ENCODE data around the gene CFB. TPM values are rescaled to one million over a fixed set of nuclear protein-coding genes. Genes with fewer than 3 reads are reported as not detected.

The CFB gene
- total and polyA plus RNA-seq, 2 of the 13 experiments (the other 11 are each of a cell fraction or from before 2014, with no cell fraction given), result 171 to 513 TPM

GRCh38 chr6:31927242-31927862 lies 18.5 kb upstream of the CFB start, which contains the start of gene C2 (continued):
- TF ChIP-seq PAX8 (CRISPR knock-in tag; IDR thresholded peaks at IDR 0.05; ENCODE audit: borderline replicate concordance), result no peak
- peak; percentile 84 for TF ChIP-seq RARA (CRISPR knock-in tag; IDR thresholded peaks at IDR 0.05)
- no peak for TF ChIP-seq MAFG (CRISPR knock-in tag; IDR thresholded peaks at IDR 0.05)
- no peak for TF ChIP-seq HNRNPL (IDR thresholded peaks at IDR 0.05; ENCODE audit: low read depth, low read length)
- peak; percentile 92; the same call in 1 of the 2 replicates for TF ChIP-seq ARID2 (CRISPR knock-in tag; IDR thresholded peaks at IDR 0.05; ENCODE audit: borderline replicate concordance)
- TF ChIP-seq DMTF1 (CRISPR knock-in tag; IDR thresholded peaks at IDR 0.05), result no peak
- no peak for TF ChIP-seq ZNF496 (CRISPR knock-in tag; IDR thresholded peaks at IDR 0.05; ENCODE audit: insufficient replicate concordance)
- no peak for TF ChIP-seq NFE2 (CRISPR knock-in tag; IDR thresholded peaks at IDR 0.05)
- no peak for TF ChIP-seq PAWR (CRISPR knock-in tag; IDR thresholded peaks at IDR 0.05; ENCODE audit: borderline replicate concordance)
- no peak for TF ChIP-seq PTBP1 (IDR thresholded peaks at IDR 0.05; ENCODE audit: low read depth, low read length, poor library complexity, severe bottlenecking)
- no peak for TF ChIP-seq TEF (CRISPR knock-in tag; IDR thresholded peaks at IDR 0.05)
- peak; percentile 85 for TF ChIP-seq RXRB (CRISPR knock-in tag; IDR thresholded peaks at IDR 0.05; ENCODE audit: borderline replicate concordance)
- no peak for TF ChIP-seq NBN (conservative IDR thresholded peaks at IDR 0.05)
- TF ChIP-seq ZNF567 (CRISPR knock-in tag; IDR thresholded peaks at IDR 0.05; ENCODE audit: borderline replicate concordance), result no peak
- peak; percentile 48 to 88; a peak in 3 of 4 replicates for TF ChIP-seq NR2F1 (CRISPR knock-in tag; IDR thresholded peaks at IDR 0.05)
- TF ChIP-seq ARID3A (IDR thresholded peaks at IDR 0.05; ENCODE audit: low read depth, low read length), result peak; percentile 90
- peak; percentile 79; the same call in 1 of the 2 replicates for TF ChIP-seq ZNF710 (CRISPR knock-in tag; IDR thresholded peaks at IDR 0.05; ENCODE audit: borderline replicate concordance)
- TF ChIP-seq BATF2 (CRISPR knock-in tag; IDR thresholded peaks at IDR 0.05), result no peak
- TF ChIP-seq EEA1 (CRISPR knock-in tag; IDR thresholded peaks at IDR 0.05; ENCODE audit: borderline replicate concordance), result peak; percentile 59; the same call in 1 of the 2 replicates
- TF ChIP-seq HOXA5 (CRISPR knock-in tag; IDR thresholded peaks at IDR 0.05), result 0 out of 2 replicates have a peak, but pooled peaks have one; percentile 22
- no peak for TF ChIP-seq DR1 (CRISPR knock-in tag; IDR thresholded peaks at IDR 0.05)
- TF ChIP-seq SNAI1 (CRISPR knock-in tag; IDR thresholded peaks at IDR 0.05; ENCODE audit: borderline replicate concordance), result no peak
- no peak for TF ChIP-seq HMGA1 (CRISPR knock-in tag; conservative IDR thresholded peaks at IDR 0.05)
